GM20000 (cell line): ENCODE results near the gene PRKCB.

ENCODE experiments used
- DNase-seq: peaks from one replicate; pipeline ENCODE4 v3.0.0; 2012; ENCODE audit warnings: low spot score
- CTCF ChIP-seq: IDR thresholded peaks from 2 replicates; pipeline ENCODE4 v1.5.1; 2012; ENCODE audit warnings: mild to moderate bottlenecking, control low read depth; ENCODE audit errors: extremely low read depth, missing control alignments

Gene PRKCB

GRCh38 chr16:23843143-23843542, 7.4 kb downstream of the PRKCB start:
- DNase-seq = peak; percentile 45
- no peak for TF ChIP-seq CTCF

- no peak for TF ChIP-seq CTCF
These were observed 11.5 kb downstream of the PRKCB start for GRCh38 chr16:23847251-23847650.

GRCh38 chr16:23847948-23848347, 12.2 kb downstream of the PRKCB start:
- no peak for TF ChIP-seq CTCF
- DNase-seq = peak; percentile 44

More at GRCh38 chr16:23847251-23847650, 11.5 kb downstream of the PRKCB start:
- DNase-seq = no peak

- no peak for DNase-seq
- TF ChIP-seq CTCF = no peak
These were observed 13.2 kb downstream of the PRKCB start for GRCh38 chr16:23848958-23849357.

GRCh38 chr16:23852794-23853562, 17.2 kb downstream of the PRKCB start:
- DNase-seq = no peak

GRCh38 chr16:23855010-23855409, 19.2 kb downstream of the PRKCB start:
- DNase-seq = no peak
- TF ChIP-seq CTCF = no peak

More at GRCh38 chr16:23852794-23853562, 17.2 kb downstream of the PRKCB start:
- TF ChIP-seq CTCF = no peak

- no peak for DNase-seq
- TF ChIP-seq CTCF = no peak
These were observed 20.5 kb downstream of the PRKCB start for GRCh38 chr16:23856251-23856709.
